Smooth muscle cell (in vitro differentiated cells): ENCODE data around the gene MTPN. TPM values are rescaled to one million over a fixed set of nuclear protein-coding genes. Genes with fewer than 3 reads are reported as not detected.

Source experiments
- DNase-seq: peaks from one replicate; lab custom pipeline; 2025; ENCODE audit not compliant: unreplicated experiment; lab: John Stamatoyannopoulos, UW
- H2AFZ ChIP-seq: fragments of 200-600 bp; sonication (generic); 2 replicates; pipeline ENCODE4 v1.6.0; 2016; ENCODE audit warnings: antibody characterized with exemption, low read depth, mild to moderate bottlenecking
- H3F3A ChIP-seq: fragments of 200-600 bp; sonication (generic); 2 replicates; pipeline ENCODE4 v1.6.0; 2017; ENCODE audit warnings: antibody characterized with exemption, low read depth
- H3K27ac ChIP-seq: fragments of 200-600 bp; sonication (generic); 2 replicates; pipeline ENCODE4 v1.5.1; 2016; ENCODE audit warnings: low read depth, mild to moderate bottlenecking
- H3K27me3 ChIP-seq: fragments of 200-600 bp; sonication (generic); 2 replicates; pipeline ENCODE4 v1.6.1; 2016; ENCODE audit warnings: low read depth, mild to moderate bottlenecking
- H3K36me3 ChIP-seq: fragments of 200-600 bp; sonication (generic); 2 replicates; pipeline ENCODE4 v1.5.1; 2016; ENCODE audit warnings: low read depth
- H3K4me1 ChIP-seq: fragments of 200-600 bp; sonication (generic); 2 replicates; pipeline ENCODE4 v1.5.1; 2016; ENCODE audit warnings: low read depth
- H3K4me2 ChIP-seq: fragments of 200-600 bp; sonication (generic); 2 replicates; pipeline ENCODE4 v1.6.0; 2016; ENCODE audit warnings: mild to moderate bottlenecking
- H3K4me3 ChIP-seq: fragments of 200-600 bp; sonication (generic); 2 replicates; pipeline ENCODE4 v1.5.1; 2016; ENCODE audit warnings: mild to moderate bottlenecking
- H3K79me2 ChIP-seq: fragments of 200-600 bp; sonication (generic); 2 replicates; pipeline ENCODE4 v1.6.0; 2016; ENCODE audit warnings: low read depth, mild to moderate bottlenecking
- H3K9ac ChIP-seq: fragments of 200-600 bp; sonication (generic); 2 replicates; pipeline ENCODE4 v1.6.0; 2016; ENCODE audit warnings: low read depth
- H3K9me3 ChIP-seq: fragments of 200-600 bp; sonication (generic); replicated peaks from 2 replicates; pipeline ENCODE4 v1.5.1; 2016; ENCODE audit warnings: low read depth
- H4K20me1 ChIP-seq: fragments of 200-600 bp; sonication (generic); 2 replicates; pipeline ENCODE4 v1.6.0; 2016; ENCODE audit warnings: low read depth
- CTCF ChIP-seq: fragments of 200-600 bp; sonication (generic); IDR thresholded peaks from 2 replicates; pipeline ENCODE4 v1.5.1; 2017; ENCODE audit warnings: borderline replicate concordance, mild to moderate bottlenecking, antibody characterized with exemption; ENCODE audit not compliant: insufficient read depth, poor library complexity, severe bottlenecking
- WGBS: methylation state at CpG from one replicate; pipeline ENCODE4 v1.1.7; 2016; ENCODE audit warnings: low lambda C conversion rate; 5-methylcytosine and 5-hydroxymethylcytosine counted together
- polyA plus RNA-seq: library from polyadenylated mRNA; unstranded; fragments of >200 nt; fragmentation: Nextera tagmentation; extraction: Ambion mirVana; gene quantifications from 2 replicates; pipeline ENCODE4 v1.2.1, GENCODE V29; 2016
- total RNA-seq: library from RNA; depleted of rRNA; stranded (reverse); fragments of >200 nt; gene quantifications from 2 replicates; pipeline ENCODE4 v1.2.3, GENCODE V29; 2014

Gene MTPN
- total and polyA plus RNA-seq, 2 experiments from 2014 or later: 36.4 to 138 TPM

GRCh38 chr7:135934651-135935050, 42.5 kb downstream of the MTPN start:
- Histone ChIP-seq H3K4me1 (peaks cover 7% of the 10 kb centered on the region), H3K9ac (no peak overlapping the region), H3F3A (peaks cover 11% of the 10 kb centered on the region), H4K20me1 (peaks cover 51% of the 10 kb centered on the region), H3K79me2 (peaks cover 64% of the 10 kb centered on the region), H3K27ac (no peak overlapping the region), H3K4me2 (no peak overlapping the region), H3K9me3 (no peaks in the 10 kb centered on the region), H3K27me3 (no peaks in the 10 kb centered on the region), H3K36me3 (no peaks in the 10 kb centered on the region), H2AFZ (no peak overlapping the region), H3K4me3 (no peak overlapping the region)
- whole genome bisulfite sequencing: 82% methylated on average over 2 of the region's 2 CpGs
- no peak for TF ChIP-seq CTCF
- no peak for DNase-seq

GRCh38 chr7:135933509-135934188, 43.5 kb downstream of the MTPN start:
- no peak for DNase-seq
- H3K9ac ChIP-seq: no peak overlapping the region
- H2AFZ ChIP-seq: no peak overlapping the region
- H3K4me2 ChIP-seq: no peak overlapping the region
- H3K27ac ChIP-seq: peak overlapping the region; percentile 10
- no peak overlapping the region for H3K4me3 ChIP-seq
- H3K36me3 ChIP-seq: no peaks in the 10 kb centered on the region
- peaks cover 21% of the 10 kb centered on the region for H3F3A ChIP-seq
- no peak for TF ChIP-seq CTCF
- 88% methylated on average over 2 of the region's 2 CpGs for WGBS
- no peaks in the 10 kb centered on the region for H3K9me3 ChIP-seq
- peaks cover 54% of the 10 kb centered on the region for H3K79me2 ChIP-seq
- no peaks in the 10 kb centered on the region for H3K27me3 ChIP-seq
- peaks cover 54% of the 10 kb centered on the region for H4K20me1 ChIP-seq
- H3K4me1 ChIP-seq: peaks cover 17% of the 10 kb centered on the region

- Histone ChIP-seq H3K36me3 (no peaks in the 10 kb centered on the region), H3K4me3 (no peak overlapping the region), H3K79me2 (peaks cover 46% of the 10 kb centered on the region), H3K9me3 (no peaks in the 10 kb centered on the region), H3K27me3 (no peaks in the 10 kb centered on the region), H3K4me2 (peak overlapping the region; percentile 44), H4K20me1 (peaks cover 44% of the 10 kb centered on the region), H3K4me1 (peaks cover 18% of the 10 kb centered on the region), H3K27ac (peak overlapping the region; percentile 76), H3K9ac (no peak overlapping the region), H2AFZ (no peak overlapping the region), H3F3A (peaks cover 21% of the 10 kb centered on the region)
- 94% methylated on average over 5 of the region's 5 CpGs for WGBS
- DNase-seq: no peak
- TF ChIP-seq CTCF: no peak
Observed at GRCh38 chr7:135932131-135932530, 45.0 kb downstream of the MTPN start.
